ENCODE measurements around the gene RRM2.
"Not testable (repeated sequence)": the region's sequence is repeated elsewhere in the genome, so short reads cannot be mapped to it uniquely, and the experiment has no call there.

RRM2 gene

DNA sequence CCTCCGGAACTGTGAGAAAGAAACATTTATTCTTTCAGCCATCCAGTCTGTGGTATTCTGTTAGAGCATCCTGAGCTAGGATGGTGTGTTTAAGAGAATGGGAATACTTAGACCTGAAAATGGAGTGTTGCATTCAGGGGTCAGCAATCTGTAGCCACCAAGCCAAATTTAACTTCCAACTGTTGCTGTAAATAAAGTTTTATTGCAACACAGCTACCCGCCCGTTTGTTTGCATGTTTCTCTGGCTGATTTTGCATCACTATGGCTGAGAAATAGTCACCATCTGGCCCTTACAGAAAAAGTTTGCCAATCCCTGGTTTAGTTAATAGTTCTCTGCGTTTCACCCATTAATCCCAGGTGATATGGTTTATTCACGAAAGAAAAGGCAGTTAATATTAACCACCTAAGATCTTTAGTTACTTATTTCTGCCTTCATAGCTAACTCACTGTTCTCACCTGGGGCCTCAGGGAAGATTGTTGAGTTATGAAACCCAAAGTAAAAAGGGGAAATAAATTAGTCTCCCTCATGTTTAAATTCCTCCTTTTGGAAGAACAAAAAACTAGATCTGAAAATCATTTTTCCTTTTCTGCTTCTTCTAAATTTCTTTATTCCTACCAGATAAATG is 32.9 kb upstream of the RRM2 start:
- DNase-seq, result no peak

DNA sequence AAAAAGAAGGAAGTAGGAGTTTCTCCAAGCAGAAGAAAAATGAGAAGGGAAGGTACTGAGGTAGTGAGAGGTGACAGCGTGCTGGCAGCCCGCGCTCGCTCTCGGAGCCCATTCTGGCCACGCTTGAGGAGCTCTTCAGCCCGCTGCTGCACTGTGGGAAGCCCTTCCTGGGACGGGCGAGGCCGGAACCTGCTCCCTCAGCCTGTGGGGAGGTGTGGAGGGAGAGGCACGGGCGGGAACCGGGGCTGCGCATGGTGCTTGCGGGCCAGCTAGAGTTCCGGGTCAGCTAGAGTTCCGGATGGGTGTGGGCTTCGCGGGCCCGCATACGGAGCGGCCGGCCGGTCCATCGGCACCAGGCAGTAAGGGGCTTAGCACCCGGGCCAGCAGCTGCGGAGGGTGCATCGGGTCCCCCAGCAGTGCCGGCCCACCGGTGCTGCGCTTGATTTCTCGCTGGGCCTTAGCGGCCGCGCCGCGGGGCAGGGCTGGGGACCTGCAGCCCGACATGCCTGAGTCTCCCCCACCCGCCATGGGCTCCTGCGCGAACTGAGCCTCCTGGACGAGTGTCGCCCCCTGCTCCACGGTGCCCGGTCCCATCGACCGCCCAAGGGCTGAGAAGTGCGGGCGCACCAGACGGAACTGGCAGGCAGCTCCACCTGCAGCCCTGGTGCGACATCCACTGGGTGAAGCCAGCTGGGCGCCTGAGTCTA is 31.2 kb upstream of the RRM2 start:
- peak; percentile 54 for DNase-seq

DNA sequence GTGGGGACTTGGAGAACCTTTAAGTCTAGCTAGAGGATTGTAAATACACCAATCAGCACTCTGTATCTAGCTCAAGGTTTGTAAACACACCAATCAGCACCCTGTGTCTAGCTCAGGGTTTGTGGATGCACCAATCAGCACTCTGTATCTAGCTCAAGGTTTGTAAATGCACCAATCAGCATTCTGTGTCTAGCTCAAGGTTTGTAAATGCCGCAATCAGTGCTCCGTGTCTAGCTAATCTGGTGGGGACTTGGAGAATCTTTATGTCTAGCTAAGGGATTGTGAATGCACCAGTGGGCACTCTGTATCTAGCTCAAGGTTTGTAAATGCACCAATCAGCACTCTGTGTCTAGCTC is 30.7 kb upstream of the RRM2 start:
- not testable (repeated sequence) for DNase-seq

DNA sequence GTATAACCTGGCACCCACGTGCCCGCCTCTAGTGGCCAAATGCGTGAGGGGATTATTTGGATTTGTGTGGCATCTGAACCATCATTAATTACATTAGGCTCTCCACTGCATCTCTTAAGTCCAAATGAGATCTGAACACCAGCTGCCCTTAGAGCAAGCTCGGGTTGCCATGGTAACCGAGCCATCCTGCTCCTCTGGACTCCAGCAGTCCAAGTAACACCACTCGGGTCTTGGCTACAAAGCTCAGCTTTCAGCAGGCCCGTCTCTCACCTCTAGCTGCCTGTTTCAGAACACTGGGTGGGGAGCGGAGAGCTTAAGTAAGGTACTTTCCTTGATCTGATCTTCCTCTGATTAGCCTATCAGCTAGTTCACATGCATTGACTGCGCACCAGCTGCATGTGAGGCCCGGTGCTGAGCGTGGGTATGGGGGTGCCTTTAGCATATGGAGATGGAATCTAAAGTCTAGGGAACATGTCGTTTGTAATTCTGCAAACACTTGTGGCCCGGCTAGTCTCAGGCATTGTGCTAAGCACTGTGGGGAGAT is 28.2 kb upstream of the RRM2 start:
- no peak for DNase-seq

DNA sequence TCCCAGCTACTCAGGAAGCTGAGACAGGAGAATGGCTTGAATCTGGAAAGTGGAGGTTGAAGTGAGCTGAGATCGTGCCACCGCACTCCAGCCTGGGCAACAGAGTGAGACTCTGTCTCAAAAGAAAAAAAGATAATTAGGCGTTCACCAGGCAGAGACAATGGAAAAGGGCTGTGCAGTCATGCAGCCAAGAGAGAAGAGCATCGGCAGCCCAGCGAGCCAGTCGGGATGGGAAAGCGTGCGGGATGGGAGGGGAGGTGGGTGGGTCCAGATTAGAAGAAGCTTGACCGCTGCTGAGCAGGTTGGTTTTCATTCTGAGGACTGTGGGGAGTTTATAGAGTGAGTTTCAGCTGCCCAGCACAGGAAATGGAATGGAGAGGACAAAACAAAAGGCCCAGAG is 27.4 kb upstream of the RRM2 start:
- no peak for DNase-seq

DNA sequence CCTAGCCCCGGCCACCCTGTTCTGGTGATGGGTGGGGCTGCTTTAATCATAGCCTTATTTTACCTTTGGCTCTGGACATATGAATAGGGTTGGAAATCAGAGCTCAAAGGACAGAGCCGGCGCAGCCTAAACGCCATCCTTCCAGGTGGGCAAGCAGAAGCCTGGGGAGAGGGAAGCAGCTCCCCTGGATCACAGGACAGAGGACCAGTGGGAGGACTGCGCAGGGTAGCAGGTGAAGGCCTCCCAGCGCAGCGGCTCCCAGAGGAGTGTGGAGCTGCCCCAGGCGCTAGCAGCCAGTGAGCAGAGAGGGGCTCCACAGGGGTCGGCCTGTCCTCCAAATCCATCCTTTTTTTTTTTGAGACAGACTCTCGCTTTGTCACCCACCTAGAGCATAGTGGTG is 25.9 kb upstream of the RRM2 start:
- DNase-seq, result no peak

DNA sequence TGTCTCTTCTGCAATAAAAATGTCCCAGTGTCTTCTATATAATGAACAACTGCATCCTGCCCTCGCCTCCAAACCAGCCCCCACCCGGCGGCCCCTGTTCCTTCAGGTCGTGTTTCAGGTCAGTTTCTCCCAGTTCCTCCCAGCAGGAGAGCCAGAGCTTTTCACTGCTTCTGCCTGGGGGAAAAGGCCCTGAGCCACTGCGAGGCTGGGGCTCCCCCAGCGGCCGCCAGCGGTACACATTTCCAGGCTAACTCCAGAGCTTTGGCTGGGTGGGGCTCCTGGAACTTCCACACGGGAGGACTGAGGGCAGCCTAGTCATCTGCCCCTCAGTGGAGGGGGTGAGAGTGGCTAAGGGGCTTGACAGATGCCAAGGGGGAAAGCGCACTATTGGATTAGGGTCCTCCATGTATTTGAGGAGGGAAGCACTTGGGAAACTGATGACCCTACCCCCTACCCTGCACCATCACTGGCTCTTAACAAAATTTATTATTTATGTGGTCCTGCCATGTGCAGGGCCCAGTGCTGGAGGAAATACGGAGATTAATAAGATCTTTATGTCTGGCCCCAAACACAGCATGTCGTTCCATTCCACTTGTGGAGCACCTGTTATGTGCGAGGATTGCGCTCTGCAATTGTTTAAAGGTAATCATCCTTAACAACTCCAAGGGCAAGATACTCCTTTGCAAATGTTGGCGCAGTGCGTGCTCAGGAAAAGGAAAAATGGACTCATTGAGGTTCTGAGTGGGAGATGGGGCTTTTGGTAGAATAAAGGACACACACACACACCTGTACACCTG is 25.0 kb upstream of the RRM2 start:
- DNase-seq, result peak; percentile 58

DNA sequence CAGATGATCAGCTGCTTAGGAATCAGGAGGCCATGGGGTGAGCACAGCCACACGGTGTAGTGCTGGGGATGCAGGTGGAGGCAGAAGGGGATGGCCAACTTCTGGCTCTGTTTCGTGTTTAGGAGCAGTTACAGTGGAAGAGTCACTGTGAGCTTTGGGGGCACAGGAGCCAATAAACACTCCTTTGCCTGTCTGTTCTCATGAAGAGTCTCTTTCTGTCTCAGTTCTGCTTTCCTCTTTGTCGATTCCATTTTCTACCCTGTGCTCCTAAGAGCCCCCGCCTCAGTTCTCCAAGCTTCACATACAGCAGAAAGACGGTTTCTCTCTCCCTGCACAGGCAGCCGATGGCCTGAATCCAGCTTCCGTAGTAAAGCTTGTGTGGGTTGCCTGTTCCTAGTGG is 21.0 kb upstream of the RRM2 start:
- no peak for DNase-seq

DNA sequence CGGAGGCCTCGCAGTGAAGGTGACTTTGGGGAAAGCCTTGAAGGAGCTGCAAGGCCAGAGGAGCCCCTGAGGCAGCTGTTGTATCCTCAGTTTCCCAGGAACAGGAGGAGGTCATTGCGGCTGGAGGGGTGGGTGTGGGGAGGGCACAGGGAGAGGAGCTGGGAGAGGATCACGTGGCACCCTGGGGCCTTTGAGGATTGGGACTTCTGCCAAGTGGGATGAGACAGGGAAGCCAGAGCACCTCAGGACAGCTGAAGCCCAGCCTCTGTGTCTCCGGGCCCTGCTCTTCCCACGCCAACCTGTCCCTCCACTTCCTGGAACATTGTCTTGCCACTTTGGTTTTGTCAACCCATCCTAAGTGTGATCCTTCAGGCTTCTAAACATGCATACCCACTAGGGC is 19.4 kb upstream of the RRM2 start:
- no peak for DNase-seq

DNA sequence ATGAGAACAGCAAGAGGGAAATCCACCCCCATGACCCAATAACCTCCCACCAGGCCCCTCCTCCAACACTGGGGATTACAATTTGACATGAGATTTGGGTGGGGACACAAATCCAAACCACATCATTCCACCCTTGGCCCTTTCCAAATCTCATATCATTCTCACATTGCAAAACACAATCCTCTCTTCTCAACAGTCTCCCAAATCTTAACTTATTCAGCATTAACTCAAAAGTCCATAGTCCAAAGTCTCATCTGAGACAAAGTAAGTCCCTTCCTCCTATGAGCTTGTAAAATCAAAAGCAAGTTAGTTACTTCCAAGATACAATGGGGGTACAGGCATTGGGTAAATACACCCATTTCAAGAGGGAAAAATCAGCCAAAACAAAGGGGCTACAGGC is 17.6 kb upstream of the RRM2 start:
- DNase-seq, result not testable (repeated sequence)

DNA sequence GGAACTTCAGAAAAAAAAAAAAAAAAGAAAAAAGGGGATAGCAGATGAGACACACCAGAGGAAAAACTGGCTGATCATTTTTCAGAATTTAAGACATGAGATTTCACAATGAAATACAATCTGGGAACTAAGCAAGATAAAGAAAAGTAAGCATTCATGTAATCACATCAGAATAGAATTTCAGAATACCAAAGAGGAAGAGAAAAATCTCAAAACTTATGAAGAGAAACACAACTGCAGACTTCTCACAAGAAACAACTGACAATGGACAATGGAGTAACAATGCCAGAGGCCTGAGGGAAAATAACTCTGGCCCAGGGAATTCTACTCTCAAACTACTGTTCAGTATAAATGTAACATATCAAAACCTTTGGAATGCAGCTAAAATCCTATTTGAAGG is 13.2 kb upstream of the RRM2 start:
- DNase-seq, result no peak

DNA sequence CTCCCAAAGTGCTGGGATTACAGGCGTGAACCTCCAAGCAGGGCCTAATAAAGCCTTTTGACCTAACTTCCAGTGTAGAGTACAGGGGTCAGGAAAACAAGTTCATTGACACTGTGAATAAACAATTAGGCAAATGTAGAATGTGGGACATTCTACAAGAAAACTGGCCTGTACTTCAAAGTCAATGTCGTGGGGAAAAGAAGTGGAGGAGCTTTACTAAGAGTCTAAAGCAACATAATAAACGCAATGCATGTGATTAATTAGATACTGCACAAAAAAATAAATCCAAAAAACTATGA is 3.6 kb upstream of the RRM2 start:
- DNase-seq, result no peak

DNA sequence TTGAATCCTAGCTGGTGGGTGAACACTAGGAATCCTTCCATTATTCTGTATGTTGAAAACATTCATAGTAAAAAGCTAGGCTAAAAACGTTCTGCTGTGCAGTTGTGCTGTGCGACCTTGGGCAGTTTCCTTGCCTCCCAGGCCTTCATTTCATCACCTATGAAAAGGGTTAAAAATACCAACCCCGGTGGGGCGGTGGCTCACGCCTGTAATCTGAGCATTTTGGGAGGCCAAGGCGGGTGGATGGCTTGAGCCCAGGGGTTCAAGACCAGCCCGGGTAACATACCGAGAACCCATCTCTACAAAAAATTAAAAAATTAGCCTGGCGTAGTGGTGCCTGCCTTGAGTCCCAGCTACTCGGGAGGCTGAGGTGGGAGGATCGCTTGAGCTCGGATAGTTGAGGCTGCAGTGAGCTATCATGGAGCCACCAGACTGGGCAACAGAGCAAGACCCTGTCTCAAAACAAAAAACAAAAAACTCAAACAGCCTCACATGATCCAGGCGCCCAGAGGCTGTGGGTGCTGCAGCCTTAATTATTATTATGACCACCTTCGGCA is 2.9 kb upstream of the RRM2 start:
- DNase-seq, result no peak

DNA sequence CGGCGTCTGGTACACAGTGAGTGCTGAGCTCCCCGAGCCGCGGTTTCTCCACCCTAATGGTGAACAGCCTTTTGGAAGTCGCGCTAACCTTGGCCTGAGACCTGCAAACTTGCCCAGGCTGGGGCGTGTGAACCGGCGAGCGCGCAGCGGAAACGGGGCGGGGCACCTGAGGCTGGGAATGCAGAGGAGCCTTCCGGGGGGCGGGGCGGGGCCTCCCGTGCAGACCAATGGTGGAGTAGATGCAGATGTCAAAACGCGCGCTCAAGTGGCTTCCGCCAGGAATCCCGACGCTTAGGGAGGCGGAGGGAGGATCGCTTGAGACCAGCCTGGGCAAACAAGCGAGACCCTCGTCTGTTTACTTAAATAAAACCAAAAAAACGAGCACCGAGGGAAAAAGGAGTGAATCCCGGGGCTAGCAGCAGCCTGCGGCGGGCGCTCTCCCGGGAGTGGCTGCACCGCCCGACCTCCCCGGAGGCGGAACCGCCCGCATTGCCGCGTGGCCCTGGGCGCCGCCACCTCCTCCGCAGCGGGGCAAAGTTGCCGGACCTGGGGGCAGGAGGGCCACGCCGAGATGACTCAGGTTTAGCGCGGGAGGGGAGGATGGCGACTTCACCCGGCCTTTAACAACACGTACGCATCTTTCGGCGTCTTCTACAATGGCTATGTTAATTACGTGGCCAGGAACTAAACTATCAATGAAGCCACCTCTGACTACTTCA is 2.2 kb upstream of the RRM2 start:
- DNase-seq, result peak; percentile 96

DNA sequence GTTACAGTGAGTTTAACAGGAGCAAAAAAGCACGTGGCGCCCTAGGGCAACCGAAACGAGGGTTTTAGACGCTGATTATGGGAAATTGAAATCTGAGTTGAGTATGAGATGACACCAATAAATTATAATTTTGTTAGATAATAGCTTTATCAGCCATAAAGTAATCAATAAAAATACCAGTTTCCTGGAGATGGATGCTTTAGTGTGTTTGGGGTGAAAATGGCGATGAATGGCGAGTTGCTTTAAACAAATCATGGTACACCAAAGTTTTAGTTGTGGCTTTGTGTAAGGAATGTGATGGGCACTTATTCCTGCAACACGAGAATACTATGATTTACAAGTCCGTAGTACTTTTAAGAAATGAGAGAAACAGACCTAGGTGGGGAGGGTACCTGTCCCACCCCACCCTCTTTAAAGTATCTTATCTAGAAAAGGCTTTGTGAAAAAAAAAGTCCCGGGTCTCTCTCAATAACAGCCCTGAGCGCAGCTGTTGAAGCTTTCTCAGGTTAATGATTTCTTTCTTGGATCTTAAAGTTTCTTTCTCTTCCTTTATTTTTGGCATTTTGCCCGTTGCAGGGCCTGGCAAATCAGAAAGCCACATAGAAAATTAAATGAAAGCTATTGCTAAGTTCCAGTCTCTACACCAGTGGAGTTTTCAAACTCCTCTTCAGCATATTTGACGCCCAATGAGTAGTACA is 1.5 kb upstream of the RRM2 start:
- peak; percentile 39 for DNase-seq

DNA sequence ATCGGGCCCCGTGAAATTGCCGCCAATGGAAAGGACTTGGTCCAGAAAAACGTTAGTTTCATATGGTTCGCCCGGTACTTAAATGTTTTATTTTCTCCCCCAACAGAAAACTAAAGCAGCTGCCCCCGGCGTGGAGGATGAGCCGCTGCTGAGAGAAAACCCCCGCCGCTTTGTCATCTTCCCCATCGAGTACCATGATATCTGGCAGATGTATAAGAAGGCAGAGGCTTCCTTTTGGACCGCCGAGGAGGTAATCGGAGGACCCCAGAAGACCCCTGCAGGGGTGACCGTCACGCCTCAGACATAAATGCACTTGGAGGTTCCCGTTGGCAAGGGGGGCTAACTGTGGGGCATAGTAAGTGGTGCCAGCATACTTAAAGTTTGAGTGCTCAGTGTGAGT is 742 bp downstream of the RRM2 start:
- no peak for DNase-seq

DNA sequence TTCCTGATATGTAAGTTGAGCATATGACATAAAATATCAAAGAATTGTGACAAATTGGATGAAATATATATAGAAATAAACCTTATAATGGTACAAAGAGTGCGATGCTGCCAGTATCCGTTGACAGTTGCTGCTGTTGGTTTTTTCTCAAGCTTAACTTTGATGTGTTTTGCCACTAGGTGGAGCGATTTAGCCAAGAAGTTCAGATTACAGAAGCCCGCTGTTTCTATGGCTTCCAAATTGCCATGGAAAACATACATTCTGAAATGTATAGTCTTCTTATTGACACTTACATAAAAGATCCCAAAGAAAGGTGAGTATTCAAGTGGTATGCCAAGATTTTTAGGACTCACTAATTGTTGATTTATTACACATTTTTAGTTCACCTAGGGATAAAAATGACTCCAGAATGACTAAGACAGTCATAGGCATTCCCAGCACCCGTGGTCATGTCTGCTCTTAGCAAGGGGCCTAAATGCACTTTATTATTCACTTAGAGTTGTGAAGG is 2.1 kb downstream of the RRM2 start:
- no peak for DNase-seq

DNA sequence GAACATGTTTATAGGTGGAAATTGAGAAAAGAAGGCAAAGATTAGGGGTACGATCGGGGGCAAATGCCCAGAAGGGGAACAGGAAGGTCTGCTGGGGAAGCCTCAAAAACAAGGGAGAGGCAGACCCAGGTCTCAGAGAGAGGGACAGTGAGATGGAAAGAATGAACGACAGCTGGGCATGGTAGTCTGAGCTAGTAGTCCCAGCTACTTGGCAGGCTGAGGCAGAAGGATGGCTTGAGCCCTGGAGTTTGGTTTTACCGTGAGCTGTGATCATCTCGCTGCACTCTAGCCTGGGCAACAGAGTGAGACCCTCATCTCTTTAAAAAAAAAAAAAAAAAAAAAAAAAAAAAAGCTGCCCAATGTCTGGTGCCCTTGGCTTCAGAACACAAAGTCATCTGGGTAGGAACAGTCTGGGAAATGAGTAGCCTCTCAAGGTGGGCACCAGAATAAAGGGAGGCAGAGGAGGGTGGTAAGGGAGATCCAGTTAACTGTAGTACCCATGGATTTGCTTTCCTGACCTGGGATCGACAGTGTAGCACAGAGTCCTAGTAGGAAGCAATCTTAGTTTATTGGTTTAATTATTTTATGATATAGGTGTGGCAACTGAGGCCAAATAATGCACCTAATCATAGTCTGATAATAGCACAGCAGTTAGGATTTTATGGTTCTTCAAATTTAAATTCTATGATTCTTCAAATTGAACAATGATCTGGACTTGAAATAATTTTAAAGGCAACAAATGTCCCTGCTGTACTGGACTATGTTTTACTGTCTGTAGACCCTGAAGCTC is 3.5 kb downstream of the RRM2 start:
- DNase-seq, result no peak

DNA sequence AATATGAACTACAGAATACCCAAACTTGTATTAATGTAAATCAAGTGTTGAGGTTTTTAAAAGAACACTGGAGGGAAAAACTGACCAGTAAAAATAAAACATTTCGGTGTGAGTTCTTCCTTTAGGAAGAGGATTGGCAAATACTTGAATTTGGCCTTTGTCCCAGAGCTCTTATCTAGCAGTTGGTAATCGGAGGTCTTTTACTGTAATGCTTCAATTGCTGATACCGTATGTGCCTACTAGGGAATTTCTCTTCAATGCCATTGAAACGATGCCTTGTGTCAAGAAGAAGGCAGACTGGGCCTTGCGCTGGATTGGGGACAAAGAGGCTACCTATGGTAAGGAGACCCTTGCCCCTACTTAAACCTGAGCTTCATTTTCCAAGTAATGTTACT is 4.1 kb downstream of the RRM2 start:
- DNase-seq, result no peak

DNA sequence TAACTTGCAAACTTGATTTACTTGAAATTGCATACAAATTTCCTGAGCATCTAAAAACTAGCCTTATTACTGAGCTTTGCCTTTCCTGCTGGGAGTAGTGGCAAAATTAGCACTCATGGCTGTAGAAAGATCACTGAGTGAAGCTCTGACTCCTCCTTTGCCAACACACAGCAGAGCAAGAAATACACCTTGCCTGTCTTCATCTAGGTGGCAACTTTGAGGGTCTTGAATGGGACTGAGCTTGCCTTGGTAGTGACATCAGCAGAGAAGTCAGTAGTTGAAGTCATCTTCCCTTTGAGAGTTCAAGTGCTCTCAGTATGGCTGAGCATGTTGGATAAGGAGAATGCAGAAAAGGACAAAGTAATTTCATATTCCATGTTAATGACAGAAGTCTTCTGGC is 5.9 kb downstream of the RRM2 start:
- DNase-seq, result no peak

DNA sequence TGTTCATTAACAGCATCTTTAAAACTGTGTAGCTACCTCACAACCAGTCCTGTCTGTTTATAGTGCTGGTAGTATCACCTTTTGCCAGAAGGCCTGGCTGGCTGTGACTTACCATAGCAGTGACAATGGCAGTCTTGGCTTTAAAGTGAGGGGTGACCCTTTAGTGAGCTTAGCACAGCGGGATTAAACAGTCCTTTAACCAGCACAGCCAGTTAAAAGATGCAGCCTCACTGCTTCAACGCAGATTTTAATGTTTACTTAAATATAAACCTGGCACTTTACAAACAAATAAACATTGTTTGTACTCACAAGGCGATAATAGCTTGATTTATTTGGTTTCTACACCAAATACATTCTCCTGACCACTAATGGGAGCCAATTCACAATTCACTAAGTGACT is 7.0 kb downstream of the RRM2 start:
- no peak for DNase-seq

Measured in right kidney (tissue), 1 donor.